HCT116 (cell line): ENCODE results near the gene EIF3L. TPM values are rescaled to one million over a fixed set of nuclear protein-coding genes. Genes with fewer than 3 reads are reported as not detected.

Experiments used
- ATAC-seq: fragments of 200-7000 bp; cut with Tn5 transposase; 2 replicates; pipeline ENCODE4 v1.9.1; 2020; ENCODE audit warnings: mild to moderate bottlenecking, moderate library complexity
- BruUV-seq: library from RNA; stranded (reverse); fragments of 400-500 nt; replicated peaks from 2 replicates; lab custom pipeline; 2021; lab: Mats Ljungman, UMichigan
- CTCF ChIA-PET: fragments of 300-600 bp; sonication (Branson Sonifier 250); formaldehyde crosslinking; loops from one replicate; lab custom pipeline; 2021; ENCODE audit warnings: antibody characterized with exemption; lab: Charles Lee
- POLR2A ChIA-PET: fragments of 300-600, 350-600 bp; sonication (Branson Sonifier 250); formaldehyde crosslinking; loops from one replicate; lab custom pipeline; 2021; ENCODE audit warnings: antibody characterized with exemption; lab: Charles Lee
- RAD21 ChIA-PET, 2 experiments: fragments of 300-600 bp; sonication (Branson Sonifier 250); formaldehyde crosslinking; loops; one replicate each; lab custom pipeline; 2023; ENCODE audit warnings: low total read pairs in 2 of 2; ENCODE audit not compliant: uncharacterized antibody in 2 of 2, unreplicated experiment in 2 of 2, low non-redundant PET in 1 of 2; lab: Charles Lee
- DNase-seq: peaks from one replicate; pipeline ENCODE4 v3.0.0-alpha.2; 2010; ENCODE audit warnings: low read depth, low spot score
- H2AFZ ChIP-seq: fragments of 200-600 bp; shearing (Covaris generic), sonication (generic); 2 replicates; pipeline ENCODE4 v1.6.1; 2017; ENCODE audit warnings: low read depth, mixed run types, mixed read lengths, antibody characterized with exemption, low read length; ENCODE audit not compliant: poor library complexity, severe bottlenecking
- H3K27ac ChIP-seq: 2 replicates; pipeline ENCODE4 v1.5.1; 2012; ENCODE audit warnings: low read depth, low read length
- H3K27me3 ChIP-seq: fragments of 200-600 bp; sonication (generic); 2 replicates; pipeline ENCODE4 v1.6.1; 2016; ENCODE audit warnings: mixed run types, low read length, mixed read lengths; ENCODE audit not compliant: insufficient read depth
- H3K36me3 ChIP-seq, 2 experiments: fragments of 200-500 bp in 1 of 2; fragments of 200-600 bp in 1 of 2; sonication (Bioruptor generic) in 1 of 2; sonication (generic) in 1 of 2; 2 replicates each; pipeline versions ENCODE4 v1.5.1 to v1.6.1; 2014 to 2016; ENCODE audit warnings: low read length in 2 of 2, inconsistent platforms in 1 of 2, mixed read lengths in 1 of 2, mixed run types in 1 of 2; ENCODE audit not compliant: insufficient read depth in 2 of 2, control insufficient read depth in 1 of 2
- H3K4me1 ChIP-seq, 2 experiments: fragments of 200-600 bp in 1 of 2; sonication (generic) in 1 of 2; 2 replicates each; pipeline versions ENCODE4 v1.5.1 to v1.6.1; 2012 to 2017; ENCODE audit warnings: low read length in 2 of 2, inconsistent platforms in 1 of 2, mild to moderate bottlenecking in 1 of 2, mixed read lengths in 1 of 2, mixed run types in 1 of 2, moderate library complexity in 1 of 2; ENCODE audit not compliant: insufficient read depth in 2 of 2, control insufficient read depth in 1 of 2
- H3K4me2 ChIP-seq: fragments of 200-600 bp; sonication (generic); 2 replicates; pipeline ENCODE4 v1.6.1; 2017; ENCODE audit warnings: mixed run types, low read length, mixed read lengths
- H3K4me3 ChIP-seq, 2 experiments: fragments of 200-600 bp in 1 of 2; sonication (generic) in 1 of 2; replicated peaks in 1 of 2; 2 replicates each; pipeline ENCODE4 v1.5.1; 2011 to 2016; ENCODE audit warnings: low read length in 2 of 2, control low read depth in 1 of 2, low read depth in 1 of 2, mild to moderate bottlenecking in 1 of 2, mixed read lengths in 1 of 2, mixed run types in 1 of 2
- H3K79me2 ChIP-seq: fragments of 200-600 bp; sonication (generic); 2 replicates; pipeline ENCODE4 v1.6.1; 2017; ENCODE audit warnings: mild to moderate bottlenecking, mixed run types, low read length, moderate library complexity, mixed read lengths; ENCODE audit not compliant: insufficient read depth
- H3K9ac ChIP-seq: fragments of 200-600 bp; sonication (generic); 2 replicates; pipeline ENCODE4 v1.6.1; 2016; ENCODE audit warnings: low read length, mixed read lengths
- H3K9me2 ChIP-seq: fragments of 200-600 bp; sonication (generic), shearing (Covaris generic); 2 replicates; pipeline ENCODE4 v1.6.1; 2017; ENCODE audit warnings: mixed run types, mild to moderate bottlenecking, moderate library complexity; ENCODE audit not compliant: insufficient read depth
- H3K9me3 ChIP-seq, 2 experiments: fragments of 200-500 bp in 1 of 2; fragments of 200-600 bp in 1 of 2; sonication (Bioruptor generic) in 1 of 2; sonication (generic) in 1 of 2; 2 replicates each; pipeline ENCODE4 v1.6.1; 2014 to 2017; ENCODE audit warnings: low read length in 2 of 2, mixed read lengths in 2 of 2, inconsistent platforms in 1 of 2, low read depth in 1 of 2, mild to moderate bottlenecking in 1 of 2, mixed run types in 1 of 2, moderate library complexity in 1 of 2; ENCODE audit not compliant: control insufficient read depth in 1 of 2, insufficient read depth in 1 of 2
- H4K20me1 ChIP-seq: fragments of 200-600 bp; sonication (generic), shearing (Covaris generic); 2 replicates; pipeline ENCODE4 v1.6.1; 2017; ENCODE audit warnings: mixed run types, mild to moderate bottlenecking, moderate library complexity; ENCODE audit not compliant: insufficient read depth
- CEBPB ChIP-seq: IDR thresholded peaks from 2 replicates; pipeline ENCODE4 v1.6.1; 2012; ENCODE audit warnings: low read depth
- EZH2phosphoT487 ChIP-seq: fragments of 200-600 bp; IDR thresholded peaks from 2 replicates; pipeline ENCODE4 v1.6.1; 2018; ENCODE audit warnings: antibody characterized with exemption, borderline replicate concordance
- SP1 ChIP-seq: IDR thresholded peaks from 2 replicates; pipeline ENCODE4 v1.6.1; 2012; ENCODE audit warnings: low read depth
- YY1 ChIP-seq: IDR thresholded peaks from 2 replicates; pipeline ENCODE4 v1.6.1; 2011; ENCODE audit warnings: low read length, low read depth, moderate library complexity, mild to moderate bottlenecking; ENCODE audit not compliant: insufficient replicate concordance; ENCODE audit errors: extremely low read depth
- ZNF274 ChIP-seq: fragments of 200-500 bp; sonication (Bioruptor generic); IDR thresholded peaks from 2 replicates; pipeline ENCODE4 v1.6.1; 2014; ENCODE audit warnings: mild to moderate bottlenecking, low read depth, low read length, inconsistent platforms
- intact Hi-C: fragments of 100-400 bp; cut with micrococcal nuclease; formaldehyde crosslinking; loops from 2 replicates; pipeline ENCODE4 v1.10.0; 2022
- total RNA-seq: library from RNA; stranded (reverse); gene quantifications from one replicate; pipeline ENCODE4 v1.2.1, GENCODE V29; 2021; ENCODE audit not compliant: unreplicated experiment
- TF ChIP-seq, protein P1 (sequence below): IDR thresholded peaks from 2 replicates; pipeline ENCODE4 v1.6.1; 2012
- TF ChIP-seq, protein P2 (sequence below), 3 experiments: fragments of 200-600 bp in 1 of 3; sonication (generic) in 1 of 3; IDR thresholded peaks in 2 of 3; conservative IDR thresholded peaks in 1 of 3; 2 replicates each; pipeline ENCODE4 v1.5.1; 2012 to 2017; ENCODE audit warnings: low read depth in 2 of 3, low read length in 2 of 3, antibody characterized with exemption in 1 of 3, borderline replicate concordance in 1 of 3, control low read depth in 1 of 3, mild to moderate bottlenecking in 1 of 3, mixed read lengths in 1 of 3, mixed run types in 1 of 3, moderate library complexity in 1 of 3; ENCODE audit not compliant: insufficient read depth in 1 of 3
- TF ChIP-seq, protein P3 (sequence below): IDR thresholded peaks from 2 replicates; pipeline ENCODE4 v1.6.1; 2012

Gene EIF3L
- total RNA-seq, 1 experiment from 2014 or later, result 687 TPM

GRCh38 chr22:37932401-37932800 lies 83.2 kb downstream of the EIF3L start:
- Histone ChIP-seq H3K27ac (no peak overlapping the region), H3K79me2 (no peaks in the 10 kb centered on the region), H4K20me1 (no peaks in the 10 kb centered on the region), H3K9ac (no peak overlapping the region), H3K27me3 (no peaks in the 10 kb centered on the region), H2AFZ (no peak overlapping the region), H3K4me1 (peaks cover 13 to 18% of the 10 kb centered on the region in 2 experiments), H3K36me3 (peaks cover 8 to 11% of the 10 kb centered on the region in 2 experiments; a peak in 2 of 4 replicates), H3K4me2 (no peak overlapping the region), H3K9me2 (no peaks in the 10 kb centered on the region), H3K9me3 (no peaks in the 10 kb centered on the region), H3K4me3 (no peak overlapping the region)
- POLR2A ChIA-PET, result no interaction called here
- intact Hi-C loops, result loop anchor here (10.0 kb wide), 1 partner anchor 48 kb away; no protein-coding TSS in a partner anchor
- no TSS peak for BruUV-seq
- DNase-seq (no peak), ATAC-seq (no peak)
- TF ChIP-seq CEBPB (no peak), ZNF274 (no peak), SP1 (no peak), EZH2phosphoT487 (no peak), YY1 (no peak)
- TF ChIP-seq, protein P1, sequence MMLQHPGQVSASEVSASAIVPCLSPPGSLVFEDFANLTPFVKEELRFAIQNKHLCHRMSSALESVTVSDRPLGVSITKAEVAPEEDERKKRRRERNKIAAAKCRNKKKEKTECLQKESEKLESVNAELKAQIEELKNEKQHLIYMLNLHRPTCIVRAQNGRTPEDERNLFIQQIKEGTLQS, result no peak
- TF ChIP-seq, protein P2, sequence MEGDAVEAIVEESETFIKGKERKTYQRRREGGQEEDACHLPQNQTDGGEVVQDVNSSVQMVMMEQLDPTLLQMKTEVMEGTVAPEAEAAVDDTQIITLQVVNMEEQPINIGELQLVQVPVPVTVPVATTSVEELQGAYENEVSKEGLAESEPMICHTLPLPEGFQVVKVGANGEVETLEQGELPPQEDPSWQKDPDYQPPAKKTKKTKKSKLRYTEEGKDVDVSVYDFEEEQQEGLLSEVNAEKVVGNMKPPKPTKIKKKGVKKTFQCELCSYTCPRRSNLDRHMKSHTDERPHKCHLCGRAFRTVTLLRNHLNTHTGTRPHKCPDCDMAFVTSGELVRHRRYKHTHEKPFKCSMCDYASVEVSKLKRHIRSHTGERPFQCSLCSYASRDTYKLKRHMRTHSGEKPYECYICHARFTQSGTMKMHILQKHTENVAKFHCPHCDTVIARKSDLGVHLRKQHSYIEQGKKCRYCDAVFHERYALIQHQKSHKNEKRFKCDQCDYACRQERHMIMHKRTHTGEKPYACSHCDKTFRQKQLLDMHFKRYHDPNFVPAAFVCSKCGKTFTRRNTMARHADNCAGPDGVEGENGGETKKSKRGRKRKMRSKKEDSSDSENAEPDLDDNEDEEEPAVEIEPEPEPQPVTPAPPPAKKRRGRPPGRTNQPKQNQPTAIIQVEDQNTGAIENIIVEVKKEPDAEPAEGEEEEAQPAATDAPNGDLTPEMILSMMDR (IDR thresholded peaks at IDR 0.05 in 2 of 3, conservative IDR thresholded peaks at IDR 0.05 in 1 of 3; ENCODE audit: borderline replicate concordance in 1 of 3, insufficient read depth in 1 of 3, low read depth in 2 of 3, low read length in 2 of 3), result no peak
- TF ChIP-seq, protein P3, sequence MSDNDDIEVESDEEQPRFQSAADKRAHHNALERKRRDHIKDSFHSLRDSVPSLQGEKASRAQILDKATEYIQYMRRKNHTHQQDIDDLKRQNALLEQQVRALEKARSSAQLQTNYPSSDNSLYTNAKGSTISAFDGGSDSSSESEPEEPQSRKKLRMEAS, result no peak
- CTCF ChIA-PET, result interaction anchor here (2.2 kb wide), 1 partner anchor 69 kb away, joined by 6 read pairs; no protein-coding TSS in a partner anchor
- RAD21 ChIA-PET, result no interaction called here
